MCF 10A (cell line): ENCODE data around the gene EHBP1. TPM values are rescaled to one million over a fixed set of nuclear protein-coding genes. Genes with fewer than 3 reads are reported as not detected.

ENCODE experiments used
- BruUV-seq: library from RNA; stranded (reverse); fragments of 400-500 nt; replicated peaks from 2 replicates; lab custom pipeline; 2021; lab: Mats Ljungman, UMichigan
- CTCF ChIA-PET: fragments of 300-600 bp; sonication (Branson Sonifier 250); formaldehyde crosslinking; extraction: SDS; loops from one replicate; lab custom pipeline; 2021; ENCODE audit warnings: antibody characterized with exemption, inconsistent platforms; lab: Yijun Ruan, JAX
- POLR2A ChIA-PET: fragments of 300-600, 350-650 bp; sonication (Branson Sonifier 250); formaldehyde crosslinking; extraction: SDS; loops from one replicate; lab custom pipeline; 2020; ENCODE audit warnings: antibody characterized with exemption, inconsistent platforms; lab: Yijun Ruan, JAX
- DNase-seq: peaks from one replicate; pipeline ENCODE4 v3.0.0-alpha.2; 2018; ENCODE audit not compliant: unreplicated experiment
- H3K27ac Mint-ChIP-seq: one replicate; pipeline ENCODE4 v1.8.0; 2022; ENCODE audit warnings: mild to moderate bottlenecking, low read depth, mixed read lengths; ENCODE audit not compliant: unreplicated experiment
- H3K27me3 Mint-ChIP-seq: one replicate; pipeline ENCODE4 v1.8.0; 2022; ENCODE audit warnings: mixed read lengths; ENCODE audit not compliant: insufficient read depth, unreplicated experiment
- H3K36me3 Mint-ChIP-seq: one replicate; pipeline ENCODE4 v1.8.0; 2022; ENCODE audit warnings: mild to moderate bottlenecking, moderate library complexity, mixed read lengths; ENCODE audit not compliant: insufficient read depth, unreplicated experiment
- H3K4me1 Mint-ChIP-seq: one replicate; pipeline ENCODE4 v1.8.0; 2022; ENCODE audit warnings: mixed read lengths; ENCODE audit not compliant: insufficient read depth, unreplicated experiment
- H3K4me3 Mint-ChIP-seq: one replicate; pipeline ENCODE4 v1.8.0; 2022; ENCODE audit warnings: mild to moderate bottlenecking, moderate library complexity, mixed read lengths; ENCODE audit not compliant: unreplicated experiment
- H3K9me3 Mint-ChIP-seq: one replicate; pipeline ENCODE4 v1.8.0; 2022; ENCODE audit warnings: mixed read lengths; ENCODE audit not compliant: unreplicated experiment
- CTCF ChIP-seq: fragments of 200-600 bp; IDR thresholded peaks from one replicate; pipeline ENCODE4 v1.8.0; 2022; ENCODE audit warnings: antibody characterized with exemption, mild to moderate bottlenecking; ENCODE audit not compliant: unreplicated experiment
- intact Hi-C: fragments of 100-400 bp; cut with micrococcal nuclease; formaldehyde crosslinking; loops from 2 replicates; pipeline ENCODE4 v1.14.1; 2022
- total RNA-seq: library from RNA; stranded (reverse); gene quantifications from 2 replicates; pipeline ENCODE4 v1.2.3, GENCODE V29; 2022

EHBP1 gene
- total RNA-seq, 1 experiment from 2014 or later = 81.2 TPM

- Mint-ChIP-seq H3K27ac (no peak overlapping the region), H3K9me3 (no peaks in the 10 kb centered on the region), H3K4me3 (no peak overlapping the region), H3K4me1 (peaks cover 20% of the 10 kb centered on the region), H3K27me3 (no peaks in the 10 kb centered on the region), H3K36me3 (peaks cover 14% of the 10 kb centered on the region)
- no peak for TF ChIP-seq CTCF
- no peak for DNase-seq
- POLR2A ChIA-PET = no interaction called here
- intact Hi-C loops = no loop called here
- CTCF ChIA-PET = interaction anchor here (0.7 kb wide), 1 partner anchor 35 kb away, joined by 3 read pairs; no protein-coding TSS in a partner anchor
- no TSS peak for BruUV-seq
Measured at GRCh38 chr2:62824388-62824787, 118.9 kb downstream of the EHBP1 start.

GRCh38 chr2:62826141-62826540, 120.6 kb downstream of the EHBP1 start:
- intact Hi-C loops = no loop called here
- CTCF ChIA-PET = no interaction called here
- H3K27ac Mint-ChIP-seq = peak overlapping the region; percentile 17

GRCh38 chr2:62826953-62827675, 121.6 kb downstream of the EHBP1 start:
- no peak for TF ChIP-seq CTCF
- BruUV-seq = TSS peak; percentile 15
- H3K27me3 Mint-ChIP-seq = no peaks in the 10 kb centered on the region
- intact Hi-C loops = no loop called here
- no peak overlapping the region for H3K27ac Mint-ChIP-seq
- DNase-seq = no peak
- no peaks in the 10 kb centered on the region for H3K9me3 Mint-ChIP-seq
- no peak overlapping the region for H3K4me3 Mint-ChIP-seq
- peaks cover 20% of the 10 kb centered on the region for H3K4me1 Mint-ChIP-seq
- H3K36me3 Mint-ChIP-seq = peaks cover 21% of the 10 kb centered on the region
- CTCF ChIA-PET = no interaction called here
- POLR2A ChIA-PET = no interaction called here

More at GRCh38 chr2:62826141-62826540, 120.6 kb downstream of the EHBP1 start:
- Mint-ChIP-seq H3K9me3 (no peaks in the 10 kb centered on the region), H3K4me3 (no peak overlapping the region), H3K27me3 (no peaks in the 10 kb centered on the region), H3K36me3 (peaks cover 20% of the 10 kb centered on the region), H3K4me1 (peaks cover 20% of the 10 kb centered on the region)
- BruUV-seq = no TSS peak
- DNase-seq = no peak
- no peak for TF ChIP-seq CTCF
- POLR2A ChIA-PET = no interaction called here

GRCh38 chr2:62831729-62832128, 126.2 kb downstream of the EHBP1 start:
- no peak for DNase-seq
- Mint-ChIP-seq H3K4me1 (no peaks in the 10 kb centered on the region), H3K4me3 (no peak overlapping the region), H3K27ac (no peak overlapping the region), H3K36me3 (peaks cover 51% of the 10 kb centered on the region), H3K9me3 (peaks cover 7% of the 10 kb centered on the region), H3K27me3 (no peaks in the 10 kb centered on the region)
- no peak for TF ChIP-seq CTCF
- no TSS peak for BruUV-seq
- ChIA-PET POLR2A (interaction anchor here (0.6 kb wide), 1 partner anchor 684 kb away, joined by 3 read pairs; no protein-coding TSS in a partner anchor), CTCF (no interaction called here)
- intact Hi-C loops = no loop called here
